Head of caudate nucleus (tissue), 42 donors: ENCODE measurements around the gene ADAM15.

Experiments used
- DNase-seq, 42 donors: peaks; one replicate each; pipeline versions ENCODE4 v3.0.0 to v3.0.0-alpha.2; 2020 to 2021; ENCODE audit warnings: mixed read lengths in 7 of 42
- intact Hi-C: fragments of 100-400 bp; cut with DNase I; formaldehyde crosslinking; loops from one replicate; pipeline ENCODE4 v1.15.0; 2022

ADAM15 gene

DNA sequence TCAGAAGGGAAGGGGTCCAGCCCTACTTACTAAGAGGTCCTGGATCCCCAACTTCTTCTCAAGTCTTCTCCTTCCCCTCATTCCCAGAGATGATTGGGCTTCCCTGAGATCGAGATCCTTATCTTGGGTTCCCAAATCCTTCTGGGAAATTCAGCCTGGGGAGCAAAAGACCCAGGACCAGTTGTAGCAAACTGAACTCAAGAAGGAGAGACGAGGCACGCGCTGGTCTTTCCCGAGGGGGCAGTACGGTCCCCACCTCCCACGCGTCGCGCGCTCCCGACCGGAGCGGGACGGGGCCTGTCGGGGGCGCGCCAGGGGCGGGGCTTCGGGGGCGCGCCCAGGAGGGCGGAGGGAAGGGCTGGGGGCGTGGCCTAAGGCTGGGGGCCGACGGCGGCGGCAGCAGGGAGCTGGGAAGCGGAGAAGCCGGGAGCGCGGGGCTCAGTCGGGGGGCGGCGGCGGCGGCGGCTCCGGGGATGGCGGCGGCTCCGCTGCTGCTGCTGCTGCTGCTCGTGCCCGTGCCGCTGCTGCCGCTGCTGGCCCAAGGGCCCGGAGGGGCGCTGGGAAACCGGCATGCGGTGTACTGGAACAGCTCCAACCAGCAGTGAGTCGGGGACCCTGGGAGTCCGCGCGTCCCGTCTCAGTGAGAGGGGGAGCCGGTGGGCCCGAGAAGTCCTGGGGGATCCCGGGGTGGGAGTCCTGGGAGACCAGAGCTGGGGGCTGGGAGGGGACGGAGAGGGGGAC, 27.5 kb downstream of the ADAM15 start, which contains the start of gene EFNA3:
EFNA3 (plus strand) TSS at position 369 of the 741 bp plus-strand sequence; CDS start at position 474, 105 bp downstream.
- peak in 41 of 42 donors; percentile 60 to 93 (median 86) for DNase-seq
- intact Hi-C loops = no loop called here

DNA sequence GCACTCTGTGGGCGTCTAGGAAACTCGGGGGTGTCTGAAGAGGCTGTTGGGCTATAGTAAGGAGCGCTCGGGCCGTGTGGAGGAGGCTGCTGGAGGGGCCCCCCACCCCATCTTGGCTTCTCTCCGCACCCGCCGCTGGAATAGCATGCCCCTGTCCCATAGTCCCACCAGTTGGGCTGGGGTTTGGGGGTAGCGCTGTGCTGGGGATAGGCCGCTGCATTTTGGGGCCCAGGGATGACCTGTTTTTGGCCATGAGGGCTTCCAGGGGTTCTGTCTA, 28.0 kb downstream of the ADAM15 start:
- DNase-seq = no peak
- intact Hi-C loops = no loop called here

DNA sequence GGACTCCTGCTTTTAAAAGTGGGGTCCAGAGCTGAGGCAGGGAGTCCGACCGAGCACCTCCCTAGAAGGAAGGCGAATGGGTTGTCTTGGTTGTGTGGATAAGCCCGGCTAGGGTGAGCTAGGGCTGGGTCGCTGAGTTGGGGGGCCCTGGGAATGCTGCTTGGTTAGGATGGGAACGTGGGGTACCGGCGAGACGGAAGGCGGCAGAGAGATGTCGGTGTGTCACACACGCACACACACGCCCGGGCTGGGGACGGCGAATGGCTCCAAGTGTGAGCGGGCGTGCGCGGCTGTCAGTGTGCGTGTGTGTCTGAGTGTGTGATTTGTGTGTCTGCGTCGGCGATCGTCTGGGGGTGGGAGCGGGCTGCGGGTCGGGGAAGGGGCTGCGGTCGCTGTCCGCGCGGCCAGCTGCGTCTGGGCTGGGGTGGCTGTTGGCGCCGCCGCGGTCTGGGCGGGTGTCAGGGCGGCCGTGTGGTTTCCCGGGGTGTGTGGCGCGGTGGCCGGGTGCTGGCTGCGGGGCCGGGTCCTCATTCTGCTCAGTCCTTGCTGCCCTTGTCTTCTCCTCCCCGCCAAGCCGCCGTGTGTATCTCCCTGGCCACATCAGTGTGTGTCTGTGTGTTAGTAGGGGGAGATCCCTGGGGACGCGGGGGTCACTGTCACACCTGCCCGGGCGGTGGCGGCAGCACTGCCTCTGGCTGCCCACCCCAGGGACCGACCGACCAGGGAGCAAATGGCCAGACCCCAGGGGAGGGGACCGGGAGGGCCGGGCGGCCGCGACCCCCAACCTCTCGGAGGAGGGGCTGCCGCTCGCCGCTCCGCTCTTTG, 28.6 kb downstream of the ADAM15 start:
- peak in 13 of 42 donors; percentile 19 to 58 (median 37) for DNase-seq
- intact Hi-C loops = no loop called here

DNA sequence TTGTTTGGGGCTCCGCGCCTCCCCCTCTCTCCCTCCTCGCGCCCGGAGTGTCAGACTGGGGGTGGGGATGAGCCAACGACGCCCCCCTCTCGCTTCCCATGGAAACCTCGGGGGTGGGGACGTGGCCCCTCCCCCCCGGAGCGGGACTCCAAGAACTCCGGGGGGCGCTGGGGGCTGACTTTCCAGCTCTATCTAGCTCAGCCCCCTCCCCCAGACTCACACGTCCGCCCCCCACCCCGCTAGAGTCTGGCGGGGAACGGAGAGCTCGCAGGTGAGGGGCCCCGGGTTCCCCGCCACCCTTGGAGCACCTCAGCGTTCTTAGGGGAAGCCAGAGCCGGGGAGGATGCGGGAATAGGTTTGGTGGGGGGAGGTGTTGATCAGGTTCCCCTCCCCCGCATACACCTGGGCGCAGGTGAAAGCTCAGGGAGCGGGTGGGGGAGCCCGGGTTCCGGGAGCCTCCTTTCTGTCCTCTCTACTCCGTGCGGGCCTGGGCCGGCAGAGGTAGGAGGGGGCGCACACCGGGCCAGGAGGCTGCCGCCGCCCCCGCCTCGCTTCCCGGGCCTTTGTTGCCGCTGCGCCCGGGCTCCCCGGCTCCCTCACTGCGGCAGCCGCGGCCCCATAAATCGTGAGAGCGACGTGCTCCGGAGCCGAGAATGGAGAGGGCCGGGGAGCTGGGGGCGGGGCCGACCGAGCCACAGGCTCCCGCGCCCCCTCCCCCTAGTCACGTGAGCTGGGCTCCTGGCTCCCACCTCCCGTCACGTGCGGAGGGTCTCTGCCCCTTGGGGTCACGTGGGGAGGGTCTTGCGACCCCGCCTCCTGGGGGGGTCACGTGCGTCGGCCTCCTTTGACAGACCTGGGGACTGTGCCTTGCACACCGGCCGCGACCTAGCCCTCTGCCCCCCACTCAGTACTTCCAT, 29.5 kb downstream of the ADAM15 start:
- intact Hi-C loops = no loop called here
- DNase-seq = peak in 22 of 42 donors; percentile 25 to 61 (median 46)

DNA sequence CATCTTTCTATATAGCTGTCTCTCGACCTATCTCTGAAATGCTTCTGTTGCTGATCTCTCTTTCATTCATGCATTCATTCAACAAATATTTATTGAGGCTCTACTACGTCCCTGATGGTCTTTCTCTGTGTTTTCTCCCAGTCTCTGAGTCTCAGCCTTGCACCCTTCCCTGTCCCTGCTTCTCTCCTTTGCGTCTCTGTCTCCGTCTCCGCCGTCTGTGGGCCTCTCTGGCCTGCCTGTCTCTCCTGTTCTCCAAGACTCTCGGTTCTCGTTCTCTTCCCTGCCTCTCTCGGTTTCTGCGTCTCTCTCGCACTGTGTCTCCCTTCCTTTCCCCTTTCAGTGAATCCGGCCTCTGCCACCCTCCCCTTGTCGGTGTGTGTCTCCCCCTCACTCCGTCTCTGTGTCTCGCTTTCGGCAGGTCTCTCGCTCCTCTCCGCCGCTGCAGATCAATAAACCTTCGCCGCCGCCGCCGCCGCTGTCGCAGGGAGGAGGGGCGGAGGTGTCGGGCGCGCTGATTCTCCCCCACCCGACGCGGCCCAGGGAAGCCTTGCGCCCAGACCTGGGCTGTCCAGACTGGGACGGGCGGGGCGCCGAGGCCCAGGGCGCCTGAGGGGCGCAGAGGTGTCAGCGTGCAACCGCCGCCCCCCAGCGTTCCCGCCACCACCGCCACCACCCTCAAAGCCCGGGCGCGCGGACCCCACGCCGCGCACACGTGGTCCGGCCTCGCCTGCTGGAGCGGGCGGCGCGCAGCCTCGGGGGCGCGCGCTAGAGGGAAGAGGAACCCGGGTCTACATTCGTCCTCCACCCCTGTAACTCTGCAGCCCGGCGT, 30.6 kb downstream of the ADAM15 start:
- intact Hi-C loops = no loop called here
- peak in 28 of 42 donors; percentile 19 to 75 (median 54) for DNase-seq

DNA sequence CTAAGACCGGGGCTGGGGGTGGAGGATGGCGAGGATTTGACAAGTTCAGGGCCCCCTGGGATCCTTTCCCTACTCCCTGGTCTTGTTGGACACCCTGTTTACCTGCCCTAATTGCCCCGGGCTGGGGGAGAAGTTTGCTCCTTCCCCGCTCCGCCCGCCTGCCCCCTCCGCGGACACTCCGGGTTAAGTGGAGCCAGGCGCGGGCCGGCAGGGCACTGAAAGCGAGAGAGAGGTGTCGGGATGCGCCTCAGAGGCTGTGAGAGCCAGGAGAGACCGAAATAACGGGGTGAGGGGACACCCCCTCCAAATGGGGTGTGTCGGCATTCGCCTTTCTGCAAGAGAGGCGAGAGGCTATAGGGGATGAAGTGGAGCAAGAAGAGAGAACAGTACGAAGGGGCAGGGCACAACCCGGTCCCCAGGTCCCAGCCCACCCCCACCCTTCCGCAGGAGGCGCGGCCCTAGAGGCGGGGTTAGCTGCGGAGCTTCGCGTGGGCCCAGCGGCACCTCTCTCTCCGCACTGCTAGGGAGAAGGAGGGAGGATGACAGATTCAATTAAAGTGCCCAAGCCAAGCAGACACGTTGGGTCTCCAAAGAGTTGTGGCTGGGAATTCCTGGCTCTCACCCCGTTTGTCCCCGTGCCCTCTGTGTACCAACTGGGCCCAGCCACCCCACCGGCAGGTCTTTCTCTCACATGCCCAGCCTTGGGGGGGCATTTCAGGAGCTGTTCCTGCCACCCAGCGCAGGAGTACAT, 31.4 kb downstream of the ADAM15 start:
- peak in 23 of 42 donors; percentile 31 to 78 (median 54) for DNase-seq
- intact Hi-C loops = no loop called here

DNA sequence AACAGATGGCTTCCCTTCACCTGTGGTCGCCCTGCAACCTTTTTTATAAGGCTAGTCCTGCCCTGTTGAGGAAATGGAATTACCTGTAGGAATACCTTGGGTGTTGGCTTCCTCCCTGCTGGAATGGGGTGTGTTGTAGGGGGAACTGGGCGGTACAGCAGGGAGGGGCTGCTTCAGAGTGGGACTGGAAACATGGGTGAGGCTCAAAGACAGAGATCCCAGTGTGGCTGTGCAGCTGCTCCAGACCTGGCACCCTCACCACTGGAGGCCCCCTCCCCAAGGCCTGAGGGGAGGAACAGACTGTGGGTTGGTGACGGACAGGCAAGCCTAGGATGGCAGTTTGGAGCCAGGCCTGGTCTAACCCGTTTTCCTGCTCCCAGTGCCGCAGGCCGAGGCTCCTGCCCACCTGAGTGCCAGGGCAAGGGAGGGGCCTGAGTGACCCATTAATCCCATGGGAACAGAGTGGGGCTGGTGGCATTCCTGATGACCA, 32.0 kb downstream of the ADAM15 start:
- intact Hi-C loops = no loop called here
- DNase-seq = no peak

DNA sequence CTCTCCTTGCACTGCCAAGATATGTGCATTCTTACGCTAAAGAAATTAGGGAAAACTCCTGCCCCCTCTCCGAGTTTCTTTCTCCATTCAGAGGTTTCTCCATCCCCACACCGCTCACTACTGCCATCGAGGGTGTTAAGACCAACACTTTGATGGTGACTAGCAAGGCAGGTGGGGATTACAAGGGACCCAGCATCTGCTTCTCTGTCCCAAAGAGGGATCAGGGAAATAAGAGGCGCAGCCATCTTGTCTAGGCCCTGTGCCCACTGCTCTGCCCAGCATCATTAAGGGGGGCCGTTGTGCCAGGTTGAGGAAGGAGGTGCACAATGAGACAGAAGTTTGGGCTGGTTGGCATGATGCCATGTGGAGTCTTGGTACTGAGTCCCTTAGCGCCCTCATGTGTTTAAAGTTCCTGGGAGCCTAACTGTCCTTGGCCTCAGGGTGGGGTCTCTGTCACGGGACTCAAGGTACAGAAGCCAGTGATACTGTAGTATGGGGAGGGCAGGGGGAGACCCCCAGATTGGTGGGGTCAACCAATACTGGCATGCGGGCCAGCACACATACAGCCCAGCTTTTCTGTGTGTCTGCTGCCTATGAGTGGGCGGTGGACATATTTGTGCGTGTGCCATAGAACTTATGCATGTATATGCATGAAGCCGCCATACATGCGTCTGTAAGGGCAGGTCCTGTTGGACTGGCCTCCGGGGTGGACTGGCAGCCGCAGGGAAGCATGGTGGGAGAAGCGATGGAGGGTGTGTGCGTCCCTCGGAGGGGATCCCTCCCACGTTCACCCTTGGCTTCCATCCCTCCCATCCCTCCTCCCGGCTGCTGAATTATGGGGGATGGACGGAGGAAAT, 33.0 kb downstream of the ADAM15 start:
- intact Hi-C loops = loop anchor here (1.0 kb wide), 1 partner anchor 39 kb away; no protein-coding TSS in a partner anchor
- DNase-seq = peak in 35 of 42 donors; percentile 37 to 85 (median 69)

DNA sequence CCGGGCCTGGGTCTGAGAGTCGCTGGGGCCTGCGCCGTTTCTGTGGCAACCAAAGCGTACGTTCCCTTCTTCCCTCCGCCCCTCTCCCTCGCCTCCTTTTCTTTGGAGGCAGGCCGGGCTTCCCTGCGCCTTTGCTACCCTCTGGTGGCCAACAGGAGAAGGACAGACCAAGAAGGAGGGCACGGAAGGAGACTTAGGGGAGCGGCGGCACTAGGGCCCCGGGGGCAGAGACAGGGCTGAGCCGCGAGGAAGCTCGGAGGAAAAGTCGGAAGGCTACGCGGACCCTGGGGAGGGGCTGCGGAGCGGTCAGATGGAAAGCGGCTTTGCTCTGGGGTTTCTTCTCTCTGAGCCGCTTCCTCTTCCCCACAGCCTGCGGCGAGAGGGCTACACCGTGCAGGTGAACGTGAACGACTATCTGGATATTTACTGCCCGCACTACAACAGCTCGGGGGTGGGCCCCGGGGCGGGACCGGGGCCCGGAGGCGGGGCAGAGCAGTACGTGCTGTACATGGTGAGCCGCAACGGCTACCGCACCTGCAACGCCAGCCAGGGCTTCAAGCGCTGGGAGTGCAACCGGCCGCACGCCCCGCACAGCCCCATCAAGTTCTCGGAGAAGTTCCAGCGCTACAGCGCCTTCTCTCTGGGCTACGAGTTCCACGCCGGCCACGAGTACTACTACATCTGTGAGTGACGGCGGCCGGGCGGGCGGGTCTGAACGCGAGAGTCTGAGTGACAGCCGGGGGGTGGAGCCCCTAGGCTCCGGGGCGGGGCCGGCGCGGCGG, 33.8 kb downstream of the ADAM15 start:
- DNase-seq = peak; percentile 88 to 97 (median 94)
- intact Hi-C loops = loop anchor here (1.0 kb wide), 1 partner anchor 40 kb away; no protein-coding TSS in a partner anchor

DNA sequence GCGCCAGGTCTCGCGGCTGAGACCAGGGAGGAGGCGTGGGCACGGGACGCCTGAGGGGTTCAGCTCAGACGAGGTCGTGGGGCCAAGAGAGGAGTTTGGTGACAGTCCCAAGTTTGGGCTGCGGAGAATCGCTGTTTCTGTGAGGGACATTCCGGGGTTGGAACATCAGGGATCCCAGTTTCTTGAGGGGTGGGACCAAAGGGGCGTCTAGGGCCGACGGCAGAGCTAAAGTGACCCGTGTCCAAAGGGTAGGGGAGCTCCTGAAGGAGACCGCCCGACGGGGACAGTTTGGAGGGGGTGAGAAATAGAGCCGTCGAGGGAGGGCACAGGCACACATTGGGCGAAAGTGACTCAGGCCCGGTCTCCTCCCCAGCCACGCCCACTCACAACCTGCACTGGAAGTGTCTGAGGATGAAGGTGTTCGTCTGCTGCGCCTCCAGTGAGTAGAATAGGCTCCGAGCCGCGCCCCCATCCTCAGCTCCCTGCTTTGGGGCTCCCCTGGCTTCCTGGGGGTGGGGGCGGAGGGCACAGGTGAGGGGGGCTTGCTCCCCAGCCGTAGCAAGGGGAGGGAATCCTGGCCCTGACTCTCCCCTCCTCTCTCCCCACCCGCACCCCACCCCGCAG, 34.5 kb downstream of the ADAM15 start:
- intact Hi-C loops = no loop called here
- DNase-seq = peak in 22 of 42 donors; percentile 33 to 74 (median 45)

DNA sequence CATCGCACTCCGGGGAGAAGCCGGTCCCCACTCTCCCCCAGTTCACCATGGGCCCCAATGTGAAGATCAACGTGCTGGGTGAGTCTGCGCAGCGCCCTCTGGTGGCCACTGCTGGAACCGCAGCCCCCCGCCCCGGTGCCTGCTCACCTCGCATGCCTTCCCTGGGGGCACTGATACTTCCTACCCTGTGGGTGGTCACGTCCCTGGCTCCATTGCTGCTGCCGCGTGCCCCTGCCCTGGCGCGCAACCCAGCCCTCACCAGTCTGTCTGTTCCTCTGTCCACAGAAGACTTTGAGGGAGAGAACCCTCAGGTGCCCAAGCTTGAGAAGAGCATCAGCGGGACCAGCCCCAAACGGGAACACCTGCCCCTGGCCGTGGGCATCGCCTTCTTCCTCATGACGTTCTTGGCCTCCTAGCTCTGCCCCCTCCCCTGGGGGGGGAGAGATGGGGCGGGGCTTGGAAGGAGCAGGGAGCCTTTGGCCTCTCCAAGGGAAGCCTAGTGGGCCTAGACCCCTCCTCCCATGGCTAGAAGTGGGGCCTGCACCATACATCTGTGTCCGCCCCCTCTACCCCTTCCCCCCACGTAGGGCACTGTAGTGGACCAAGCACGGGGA, 35.1 kb downstream of the ADAM15 start:
- peak in 40 of 42 donors; percentile 45 to 89 (median 78) for DNase-seq

DNA sequence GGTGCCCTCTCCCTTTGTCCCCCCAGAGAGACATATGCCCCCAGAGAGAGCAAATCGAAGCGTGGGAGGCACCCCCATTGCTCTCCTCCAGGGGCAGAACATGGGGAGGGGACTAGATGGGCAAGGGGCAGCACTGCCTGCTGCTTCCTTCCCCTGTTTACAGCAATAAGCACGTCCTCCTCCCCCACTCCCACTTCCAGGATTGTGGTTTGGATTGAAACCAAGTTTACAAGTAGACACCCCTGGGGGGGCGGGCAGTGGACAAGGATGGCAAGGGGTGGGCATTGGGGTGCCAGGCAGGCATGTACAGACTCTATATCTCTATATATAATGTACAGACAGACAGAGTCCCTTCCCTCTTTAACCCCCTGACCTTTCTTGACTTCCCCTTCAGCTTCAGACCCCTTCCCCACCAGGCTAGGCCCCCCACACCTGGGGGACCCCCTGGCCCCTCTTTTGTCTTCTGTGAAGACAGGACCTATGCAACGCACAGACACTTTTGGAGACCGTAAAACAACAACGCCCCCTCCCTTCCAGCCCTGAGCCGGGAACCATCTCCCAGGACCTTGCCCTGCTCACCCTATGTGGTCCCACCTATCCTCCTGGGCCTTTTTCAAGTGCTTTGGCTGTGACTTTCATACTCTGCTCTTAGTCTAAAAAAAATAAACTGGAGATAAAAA, 35.9 kb downstream of the ADAM15 start:
- intact Hi-C loops = no loop called here
- DNase-seq = no peak

More for the DNA sequence above, 35.1 kb downstream of the ADAM15 start:
- intact Hi-C loops = no loop called here

DNA sequence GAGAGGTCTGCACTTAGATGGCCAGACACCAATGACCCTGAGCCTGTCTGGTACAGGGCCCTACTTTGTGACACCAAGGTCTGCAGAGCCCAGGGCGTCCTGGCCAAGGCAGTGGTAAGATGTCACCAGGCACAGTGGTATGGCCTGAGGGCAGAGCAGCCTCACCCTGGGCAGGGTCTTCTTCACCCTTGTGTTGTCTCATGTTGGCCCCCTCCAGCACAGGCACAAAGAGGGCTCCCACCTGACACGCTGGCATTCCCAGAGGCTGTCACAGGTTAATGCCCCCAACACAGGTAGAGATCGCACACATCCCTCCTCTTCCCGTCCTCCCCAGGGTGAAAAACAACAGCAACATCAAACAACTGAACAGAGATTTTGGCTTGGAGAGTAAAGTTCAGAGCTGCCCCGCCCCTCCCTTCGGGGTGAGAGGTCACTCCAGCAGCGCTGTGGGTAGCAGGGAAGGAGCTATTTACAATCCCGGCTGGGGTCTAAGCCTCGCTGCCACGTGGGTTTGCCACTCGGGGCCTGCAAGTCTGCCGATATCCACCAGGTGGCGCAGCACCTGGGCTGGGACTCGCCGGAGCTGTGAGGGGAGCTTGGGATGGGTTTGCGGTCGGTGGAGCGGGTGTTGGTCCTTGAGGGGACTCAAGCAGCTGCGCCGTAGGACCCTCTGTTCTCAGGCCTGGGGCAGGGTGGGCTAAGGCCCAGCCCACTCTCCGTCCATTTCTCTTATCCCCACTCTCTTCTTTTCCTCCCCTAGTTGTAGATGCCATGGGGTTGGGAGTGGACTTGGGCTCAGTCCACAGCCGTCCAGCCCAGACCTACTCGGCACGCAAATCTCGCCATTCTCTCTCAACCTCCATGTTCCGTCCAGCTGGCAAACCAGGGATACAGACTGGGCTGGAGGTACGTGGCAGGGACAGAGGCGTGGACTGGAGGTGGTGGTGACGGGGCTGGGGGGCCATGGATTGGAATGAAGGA, 40.2 kb downstream of the ADAM15 start:
- DNase-seq = peak; percentile 63 to 94 (median 86)
- intact Hi-C loops = loop anchor here (1.0 to 5.0 kb wide), 2 partner anchors 36 to 77 kb away; partner anchors contain the start of gene EFNA1
